Muscle of leg (tissue), 11 donors: ENCODE results near the gene RIN3. TPM values are rescaled to one million over a fixed set of nuclear protein-coding genes. Genes with fewer than 3 reads are reported as not detected.

Experiments
- DNase-seq: peaks from one replicate; pipeline ENCODE4 v3.0.0; 2013
- H3K27ac ChIP-seq: one replicate; pipeline ENCODE4 v1.5.1; 2013; ENCODE audit warnings: mild to moderate bottlenecking, low read length, control low read depth
- H3K27me3 ChIP-seq: one replicate; pipeline ENCODE4 v1.6.1; 2013; ENCODE audit warnings: low read length; ENCODE audit not compliant: control insufficient read depth, insufficient read depth
- H3K36me3 ChIP-seq: one replicate; pipeline ENCODE4 v1.6.1; 2013; ENCODE audit warnings: low read length; ENCODE audit not compliant: control insufficient read depth, insufficient read depth
- H3K4me1 ChIP-seq: one replicate; pipeline ENCODE4 v1.6.1; 2013; ENCODE audit warnings: low read length; ENCODE audit not compliant: control insufficient read depth, insufficient read depth
- H3K4me3 ChIP-seq: one replicate; pipeline ENCODE4 v1.5.1; 2013; ENCODE audit warnings: low read length, control low read depth
- H3K9me3 ChIP-seq: replicated peaks from 2 replicates; pipeline ENCODE4 v1.6.1; 2013; ENCODE audit warnings: low read depth, low read length; ENCODE audit not compliant: control insufficient read depth
- WGBS: methylation state at CpG from one replicate; pipeline ENCODE4 v1.1.5; 2013; ENCODE audit warnings: missing lambda C conversion rate; ENCODE audit not compliant: insufficient coverage; 5-methylcytosine and 5-hydroxymethylcytosine counted together
- polyA plus RNA-seq, 8 donors: library from polyadenylated mRNA; unstranded; fragments of 120-200 nt; gene quantifications; one replicate each; pipeline versions ENCODE4 v1.2.1 to v1.2.3, GENCODE V29; 2013; ENCODE audit warnings: inconsistent platforms in 1 of 8, low replicate concordance in 1 of 8; ENCODE audit not compliant: insufficient read length in 8 of 8, insufficient read depth in 1 of 8
- total RNA-seq: library from RNA; stranded (reverse); fragments of 120-200 nt; gene quantifications from one replicate; pipeline ENCODE4 v1.2.4, GENCODE V29; 2013

RIN3 gene
- total and polyA plus RNA-seq, 9 donors: 4.3 to 18.2 (median 14.0) TPM

DNA sequence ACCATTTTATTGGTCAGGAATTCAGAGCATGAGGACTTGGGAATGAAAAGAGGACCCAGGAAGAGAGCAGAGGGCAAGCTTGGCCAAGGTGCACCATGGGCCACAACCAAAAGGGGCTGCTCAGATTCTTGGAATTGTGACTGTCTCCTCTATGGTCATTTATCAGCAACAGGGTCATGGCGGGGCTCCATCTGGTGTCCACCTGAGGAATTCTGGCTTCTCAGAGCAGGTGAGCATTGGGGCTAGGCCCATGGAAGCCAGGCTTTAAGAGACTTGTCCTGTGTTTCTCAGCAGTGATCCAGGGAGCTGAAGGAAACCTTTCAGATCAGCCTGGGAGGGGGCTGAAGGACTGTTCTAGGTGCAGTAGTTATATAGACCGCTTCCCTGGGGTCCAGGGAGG lies 2.6 kb upstream of the RIN3 start:
- H3K27me3 ChIP-seq: peaks cover 3% of the 10 kb centered on the region
- H3K4me3 ChIP-seq: no peak overlapping the region
- no peak for DNase-seq
- 93% methylated on average over 2 of the region's 2 CpGs for WGBS
- no peaks in the 10 kb centered on the region for H3K9me3 ChIP-seq
- H3K36me3 ChIP-seq: no peaks in the 10 kb centered on the region
- peaks cover 22% of the 10 kb centered on the region for H3K4me1 ChIP-seq
- H3K27ac ChIP-seq: peak overlapping the region; percentile 44

DNA sequence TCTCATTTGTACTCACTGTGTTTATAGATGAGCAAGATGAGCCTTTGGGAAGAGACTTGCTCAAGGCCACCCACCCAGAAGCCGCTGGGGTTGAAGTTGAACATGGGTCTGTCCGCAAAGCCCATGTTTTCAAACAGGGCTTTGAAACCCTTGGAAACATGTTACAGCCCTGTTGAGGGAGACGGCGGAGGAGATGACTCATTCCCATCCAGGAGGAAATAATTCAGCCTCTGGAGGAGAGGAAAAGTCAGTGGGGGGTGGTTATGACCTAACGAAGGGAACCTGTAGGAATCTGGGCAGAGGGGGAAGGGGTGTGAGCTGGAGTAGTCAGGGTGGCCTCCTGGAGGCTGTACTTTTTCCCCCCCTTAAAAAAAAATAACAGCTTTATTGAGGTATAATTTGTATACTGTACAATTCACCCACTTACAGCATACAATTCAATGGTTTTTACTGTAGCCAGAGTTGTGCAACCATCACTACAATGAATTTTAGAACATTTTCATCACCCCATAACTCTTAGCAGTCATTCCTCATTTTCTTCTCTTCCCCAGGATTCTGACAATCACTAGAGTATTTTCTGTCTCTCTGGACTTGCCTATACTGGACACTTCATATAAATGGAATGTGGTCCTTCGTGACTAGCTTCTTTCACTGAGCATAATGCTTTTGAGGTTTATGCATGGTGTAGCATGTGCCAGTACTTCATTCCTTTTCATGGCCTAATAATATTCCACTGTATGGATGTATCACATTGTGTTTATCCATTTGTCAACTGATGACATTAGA lies 1.9 kb upstream of the RIN3 start:
- 64% methylated on average over 4 of the region's 6 CpGs for WGBS
- H3K27me3 ChIP-seq: peaks cover 3% of the 10 kb centered on the region
- peaks cover 22% of the 10 kb centered on the region for H3K4me1 ChIP-seq
- peak overlapping the region; percentile 44 for H3K27ac ChIP-seq
- H3K9me3 ChIP-seq: no peaks in the 10 kb centered on the region
- no peaks in the 10 kb centered on the region for H3K36me3 ChIP-seq
- no peak overlapping the region for H3K4me3 ChIP-seq
- peak; percentile 60 for DNase-seq

DNA sequence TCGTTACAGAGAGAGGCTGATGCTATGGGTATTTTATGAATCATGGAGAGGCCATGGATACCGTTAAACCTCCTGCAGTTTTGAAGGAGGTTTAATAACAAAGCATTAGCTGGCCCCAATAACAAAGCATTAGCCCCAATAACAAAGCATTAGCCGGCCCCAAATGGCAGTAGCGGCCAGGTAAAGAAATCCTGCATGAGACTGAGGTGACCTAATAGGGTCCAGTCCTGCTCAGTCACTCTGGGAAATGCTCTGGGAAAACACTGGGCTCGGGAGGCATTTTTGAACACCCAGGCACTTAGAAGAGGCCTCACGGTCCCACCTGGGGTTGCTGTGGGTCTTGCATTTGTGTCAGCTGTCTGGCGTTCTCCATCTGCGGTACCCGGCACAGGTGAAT lies 776 bp upstream of the RIN3 start:
- Histone ChIP-seq H3K36me3 (no peaks in the 10 kb centered on the region), H3K27me3 (peaks cover 3% of the 10 kb centered on the region), H3K4me3 (peak overlapping the region; percentile 76), H3K27ac (peak overlapping the region; percentile 76), H3K4me1 (peaks cover 33% of the 10 kb centered on the region), H3K9me3 (no peaks in the 10 kb centered on the region)
- WGBS: 83% methylated on average over 6 of the region's 9 CpGs
- no peak for DNase-seq

DNA sequence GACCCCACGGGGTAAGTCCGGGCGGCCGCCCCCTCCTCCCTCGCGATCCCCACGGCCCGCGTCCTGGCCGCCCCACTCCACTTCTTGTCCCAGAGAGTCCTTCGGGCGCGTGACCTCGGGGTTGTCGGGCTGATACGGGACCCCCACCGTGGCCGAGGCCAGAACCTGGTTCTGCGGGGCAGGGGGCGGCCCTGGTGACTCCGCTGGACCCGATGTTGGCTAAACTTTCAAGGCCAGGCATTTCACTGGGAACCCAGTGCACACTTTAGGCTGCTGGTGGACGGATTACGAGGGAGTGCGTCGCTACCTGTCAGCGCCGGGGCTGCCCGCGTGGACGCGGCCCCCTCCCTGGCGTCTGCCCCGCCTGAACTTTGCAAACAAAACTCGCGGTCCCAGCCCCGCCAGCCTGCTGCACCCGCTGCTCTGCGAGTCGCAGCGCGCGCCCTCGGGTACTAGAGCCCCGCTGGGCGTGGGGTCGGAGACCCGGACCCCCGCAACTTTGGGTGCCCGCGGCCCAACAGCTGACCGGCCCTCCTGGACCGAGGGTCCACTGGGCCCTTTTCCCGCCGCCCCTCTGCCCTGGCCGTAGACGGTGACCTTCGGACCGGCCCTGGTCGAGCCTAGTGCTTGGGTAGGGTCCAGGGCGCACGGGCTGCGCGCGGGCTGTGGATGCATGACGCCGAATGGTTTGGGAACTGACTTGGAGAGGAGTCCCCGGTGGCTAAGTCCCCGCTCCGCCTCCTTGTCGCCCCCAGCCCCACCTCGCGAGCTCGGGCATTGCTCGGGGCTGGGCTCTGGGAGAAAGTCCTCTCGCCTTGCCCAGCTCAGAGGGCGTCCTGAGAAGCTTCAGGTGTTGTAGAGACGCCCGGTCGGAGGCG lies 624 bp downstream of the RIN3 start:
- Histone ChIP-seq H3K27ac (peak overlapping the region; percentile 76), H3K36me3 (no peaks in the 10 kb centered on the region), H3K4me1 (peaks cover 40% of the 10 kb centered on the region), H3K27me3 (peaks cover 3% of the 10 kb centered on the region), H3K4me3 (peak overlapping the region; percentile 76), H3K9me3 (no peaks in the 10 kb centered on the region)
- WGBS: 2% methylated on average over 79 of the region's 81 CpGs
- DNase-seq: peak; percentile 50

DNA sequence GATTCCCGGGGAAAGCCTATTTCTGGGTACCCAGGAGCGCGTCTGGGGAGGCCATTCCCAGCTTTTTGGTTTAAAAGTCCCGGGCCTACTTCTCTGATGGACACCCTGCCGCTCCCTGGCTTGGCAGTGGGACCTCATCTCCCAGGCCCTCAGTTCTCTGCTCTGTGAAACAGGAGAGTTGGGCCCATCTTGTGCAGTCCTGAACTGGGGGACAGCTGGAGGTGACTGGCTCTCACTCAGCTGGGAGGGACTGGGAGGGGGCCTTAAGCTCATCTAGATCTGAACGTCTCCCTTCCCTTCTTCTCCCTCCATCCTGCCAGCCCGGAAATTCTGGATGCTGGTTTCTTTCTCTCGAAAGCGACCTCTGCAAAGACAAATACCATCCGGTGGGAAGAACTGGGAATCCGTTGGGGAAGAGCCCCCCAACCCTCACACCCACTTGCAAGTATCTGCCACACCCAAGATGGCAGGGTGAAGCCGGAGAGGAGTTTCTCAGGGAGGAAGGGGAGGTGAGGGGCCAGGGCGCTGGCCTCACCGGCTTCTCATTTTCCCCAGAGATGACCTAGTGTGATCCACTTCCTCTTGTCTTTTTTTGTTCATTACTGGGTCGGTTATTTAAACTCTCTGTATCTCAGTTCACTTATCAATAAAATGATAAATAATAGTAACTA lies 1.4 kb downstream of the RIN3 start:
- 9% methylated on average over 5 of the region's 15 CpGs for WGBS
- Histone ChIP-seq H3K4me3 (peak overlapping the region; percentile 76), H3K36me3 (no peaks in the 10 kb centered on the region), H3K4me1 (peaks cover 40% of the 10 kb centered on the region), H3K9me3 (no peaks in the 10 kb centered on the region), H3K27me3 (peaks cover 3% of the 10 kb centered on the region), H3K27ac (peak overlapping the region; percentile 76)
- DNase-seq: no peak

DNA sequence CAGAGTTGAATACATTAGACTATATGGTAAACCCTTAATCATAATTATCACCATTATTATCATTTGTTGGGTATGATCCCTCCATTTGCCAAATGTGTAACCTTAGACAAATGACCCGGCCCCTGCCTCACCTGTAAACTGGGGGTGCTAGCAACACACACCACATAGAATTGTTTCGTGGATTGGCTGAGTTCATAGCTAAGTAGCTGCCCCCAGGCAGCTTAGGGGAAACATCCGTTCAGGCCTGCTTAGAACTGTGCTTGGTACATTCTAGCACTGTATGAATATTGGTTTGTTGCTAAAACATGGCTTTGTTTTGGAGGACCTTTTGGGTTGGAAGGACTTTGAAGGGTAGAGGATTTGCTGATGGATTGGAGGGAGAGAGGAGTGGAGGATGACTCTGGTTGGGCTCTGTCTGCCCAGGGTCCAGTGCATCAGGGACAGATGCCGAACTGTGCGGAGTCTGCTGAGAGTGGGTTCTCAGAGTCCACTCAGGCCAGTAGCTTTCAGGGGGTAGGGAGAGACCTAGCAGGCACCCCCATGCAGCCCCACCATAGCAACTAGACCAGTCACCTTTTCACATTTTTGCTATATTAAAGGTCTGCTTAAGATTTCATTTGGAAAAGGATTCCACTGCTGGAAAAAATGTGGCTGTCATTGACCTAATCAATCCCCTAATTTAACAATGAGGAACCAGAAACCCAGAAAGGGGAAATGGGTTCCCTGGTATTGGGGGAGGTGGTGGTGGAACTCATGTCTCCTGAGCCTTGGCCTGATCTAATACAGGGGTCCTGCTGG lies 2.2 kb downstream of the RIN3 start:
- WGBS: 83% methylated on average over 1 of the region's 5 CpGs
- Histone ChIP-seq H3K4me3 (no peak overlapping the region), H3K9me3 (no peaks in the 10 kb centered on the region), H3K27ac (peak overlapping the region; percentile 13), H3K27me3 (peaks cover 3% of the 10 kb centered on the region), H3K36me3 (peaks cover 3% of the 10 kb centered on the region), H3K4me1 (peaks cover 40% of the 10 kb centered on the region)
- no peak for DNase-seq

DNA sequence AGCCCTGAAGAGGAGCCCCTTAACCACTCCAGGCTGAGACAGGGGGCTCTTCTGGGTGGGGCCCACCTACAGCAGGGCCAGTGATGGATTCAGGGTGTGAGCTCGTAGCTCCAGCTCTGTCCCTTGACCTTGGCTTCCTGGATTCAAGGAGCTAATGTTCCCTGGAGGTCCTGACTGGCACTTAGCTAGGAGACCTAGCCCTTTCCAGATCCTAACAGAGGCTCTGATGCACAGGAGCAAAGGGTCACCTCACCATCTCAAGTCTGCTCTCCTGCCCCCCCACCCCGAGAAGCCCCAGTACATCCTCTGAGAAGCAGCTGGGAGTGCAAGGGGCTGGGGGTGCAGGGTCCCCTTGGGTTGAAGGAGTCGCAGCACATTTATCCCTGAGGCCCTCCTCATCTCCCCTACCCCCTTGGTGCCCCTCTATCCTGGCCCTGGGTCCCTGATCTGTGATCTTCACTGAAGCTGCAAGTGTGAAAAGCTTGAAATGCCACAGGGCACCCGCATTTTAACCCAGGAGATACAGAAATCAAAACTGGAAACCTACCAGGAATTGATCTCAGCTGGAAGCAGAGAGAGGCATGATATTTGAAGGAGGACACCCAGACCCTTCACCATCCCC lies 2.9 kb downstream of the RIN3 start:
- no peak for DNase-seq
- H3K27ac ChIP-seq: no peak overlapping the region
- H3K4me3 ChIP-seq: no peak overlapping the region
- no peaks in the 10 kb centered on the region for H3K9me3 ChIP-seq
- H3K27me3 ChIP-seq: peaks cover 3% of the 10 kb centered on the region
- WGBS: 67% methylated on average over 2 of the region's 4 CpGs
- peaks cover 40% of the 10 kb centered on the region for H3K4me1 ChIP-seq
- peaks cover 3% of the 10 kb centered on the region for H3K36me3 ChIP-seq

DNA sequence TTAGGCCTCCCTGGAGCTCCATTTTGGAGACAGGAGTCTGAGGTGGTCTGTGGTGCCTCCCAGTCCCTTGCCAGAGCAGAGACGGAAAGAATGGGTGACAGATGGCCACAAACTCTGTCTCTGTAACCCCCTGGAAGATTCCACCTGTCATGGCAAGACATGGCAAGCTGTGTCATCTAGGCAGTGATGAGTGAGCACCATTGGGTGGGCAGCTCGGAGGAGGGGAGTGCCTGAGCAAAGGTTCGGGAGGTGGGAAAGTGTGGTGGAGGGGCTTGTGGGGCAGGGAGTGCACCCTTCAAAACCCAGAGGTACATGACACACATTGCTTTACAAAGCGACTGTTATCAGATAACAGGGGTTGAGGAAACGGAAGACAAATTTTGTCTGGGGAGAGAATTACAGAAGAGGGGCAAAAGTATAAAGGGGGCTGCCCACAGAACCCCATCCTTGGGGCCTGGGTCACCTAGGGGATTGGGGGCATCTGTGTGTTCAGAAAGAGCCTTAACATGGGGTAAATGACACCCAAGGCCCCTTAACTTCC lies 3.5 kb downstream of the RIN3 start:
- Histone ChIP-seq H3K9me3 (no peaks in the 10 kb centered on the region), H3K4me3 (no peak overlapping the region), H3K27ac (no peak overlapping the region), H3K27me3 (peaks cover 3% of the 10 kb centered on the region), H3K4me1 (peaks cover 40% of the 10 kb centered on the region), H3K36me3 (peaks cover 3% of the 10 kb centered on the region)
- 87% methylated on average over 3 of the region's 5 CpGs for WGBS
- no peak for DNase-seq

DNA sequence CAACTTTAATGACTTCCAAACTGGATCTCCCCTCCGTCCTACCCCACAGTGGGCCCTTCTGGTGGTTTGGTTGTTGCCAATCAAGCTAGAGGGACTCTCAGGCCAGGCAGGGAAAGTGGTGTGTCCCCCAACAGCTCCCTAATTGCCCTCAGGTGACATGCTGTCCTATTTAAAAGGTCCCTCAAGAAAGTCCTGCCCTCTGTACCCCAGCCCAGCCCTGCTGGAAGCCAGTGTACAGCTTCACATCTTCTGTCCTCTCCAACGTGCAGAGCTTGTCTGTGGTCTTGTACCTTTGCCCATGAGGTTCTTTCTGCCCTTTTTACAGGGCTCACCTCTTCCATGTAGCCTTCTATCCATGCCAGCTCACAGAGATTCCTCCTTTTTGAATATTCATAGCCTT lies 4.2 kb downstream of the RIN3 start:
- no peak overlapping the region for H3K27ac ChIP-seq
- H3K27me3 ChIP-seq: peaks cover 3% of the 10 kb centered on the region
- H3K36me3 ChIP-seq: peaks cover 3% of the 10 kb centered on the region
- 47% methylated on average over 1 of the region's 2 CpGs for WGBS
- no peaks in the 10 kb centered on the region for H3K9me3 ChIP-seq
- no peak overlapping the region for H3K4me3 ChIP-seq
- H3K4me1 ChIP-seq: peaks cover 40% of the 10 kb centered on the region
- DNase-seq: no peak
